GM23338 (cell line): Measurements from ENCODE around the gene OTUD1. TPM values are rescaled to one million over a fixed set of nuclear protein-coding genes. Genes with fewer than 3 reads are reported as not detected.

Source experiments
- ATAC-seq: fragments of 200-7000 bp; cut with Tn5 transposase; 3 replicates; pipeline ENCODE4 v1.9.1; 2020
- DNase-seq: peaks from one replicate; pipeline ENCODE4 v3.0.0-alpha.2; 2015; ENCODE audit warnings: low spot score
- H2AFZ ChIP-seq: fragments of 200-600 bp; sonication (generic); 2 replicates; pipeline ENCODE4 v1.8.0; 2016; ENCODE audit warnings: antibody characterized with exemption, mild to moderate bottlenecking, moderate library complexity
- H3F3A ChIP-seq: fragments of 200-600 bp; sonication (generic); replicated peaks from 2 replicates; pipeline ENCODE4 v1.8.0; 2017; ENCODE audit warnings: antibody characterized with exemption, mixed run types, low read depth
- H3K27ac ChIP-seq: fragments of 200-600 bp; sonication (generic); 2 replicates; pipeline ENCODE4 v1.6.1; 2016; ENCODE audit warnings: low read depth
- H3K27me3 ChIP-seq: fragments of 200-600 bp; sonication (generic); 2 replicates; pipeline ENCODE4 v1.8.0; 2016; ENCODE audit warnings: mild to moderate bottlenecking, mixed run types, moderate library complexity; ENCODE audit not compliant: insufficient read depth
- H3K36me3 ChIP-seq: fragments of 200-600 bp; sonication (generic); 2 replicates; pipeline ENCODE4 v1.8.0; 2016; ENCODE audit warnings: mild to moderate bottlenecking; ENCODE audit not compliant: insufficient read depth
- H3K4me1 ChIP-seq: fragments of 200-600 bp; sonication (generic); 2 replicates; pipeline ENCODE4 v1.8.0; 2016; ENCODE audit warnings: mild to moderate bottlenecking, moderate library complexity; ENCODE audit not compliant: insufficient read depth
- H3K4me2 ChIP-seq: fragments of 200-600 bp; sonication (generic); 2 replicates; pipeline ENCODE4 v1.7.1; 2017; ENCODE audit warnings: mixed run types
- H3K4me3 ChIP-seq: fragments of 200-600 bp; sonication (generic); 2 replicates; pipeline ENCODE4 v1.6.1; 2016; ENCODE audit warnings: mixed run types
- H3K79me2 ChIP-seq: fragments of 200-600 bp; sonication (generic); replicated peaks from 2 replicates; pipeline ENCODE4 v1.8.0; 2017; ENCODE audit warnings: mild to moderate bottlenecking; ENCODE audit not compliant: insufficient read depth
- H3K9me2 ChIP-seq: fragments of 200-600 bp; sonication (generic); 2 replicates; pipeline ENCODE4 v1.8.0; 2017; ENCODE audit not compliant: insufficient read depth
- H4K20me1 ChIP-seq: fragments of 200-600 bp; sonication (generic); replicated peaks from 2 replicates; pipeline ENCODE4 v1.8.0; 2017; ENCODE audit warnings: mild to moderate bottlenecking; ENCODE audit not compliant: insufficient read depth
- H3K27ac Mint-ChIP-seq: 2 replicates; pipeline ENCODE4 v1.8.0; 2020; ENCODE audit warnings: inconsistent platforms, mild to moderate bottlenecking, moderate library complexity, mixed read lengths
- H3K27me3 Mint-ChIP-seq: 3 replicates; pipeline ENCODE4 v1.8.0; 2022; ENCODE audit warnings: low read depth, mild to moderate bottlenecking, moderate library complexity, mixed read lengths, inconsistent platforms; ENCODE audit not compliant: insufficient read depth, poor library complexity
- H3K36me3 Mint-ChIP-seq: 3 replicates; pipeline ENCODE4 v1.8.0; 2021; ENCODE audit warnings: low read depth, mild to moderate bottlenecking, inconsistent platforms, moderate library complexity, mixed read lengths
- H3K4me1 Mint-ChIP-seq: 3 replicates; pipeline ENCODE4 v1.8.0; 2020; ENCODE audit warnings: mild to moderate bottlenecking, inconsistent platforms, mixed read lengths
- H3K4me3 Mint-ChIP-seq: 3 replicates; pipeline ENCODE4 v1.8.0; 2021; ENCODE audit warnings: moderate library complexity, mild to moderate bottlenecking, inconsistent platforms, mixed read lengths
- H3K9me3 Mint-ChIP-seq: 3 replicates; pipeline ENCODE4 v1.8.0; 2020; ENCODE audit warnings: moderate library complexity, mild to moderate bottlenecking, inconsistent platforms, mixed read lengths
- EZH2 ChIP-seq: fragments of 200-600 bp; sonication (generic); IDR thresholded peaks from one replicate; pipeline ENCODE4 v1.8.0; 2017; ENCODE audit warnings: antibody characterized with exemption, mild to moderate bottlenecking, low read depth; ENCODE audit not compliant: unreplicated experiment
- EZH2phosphoT487 ChIP-seq: fragments of 200-600 bp; sonication (generic); IDR thresholded peaks from one replicate; pipeline ENCODE4 v1.8.1; 2018; ENCODE audit warnings: antibody characterized with exemption; ENCODE audit not compliant: unreplicated experiment
- POLR2AphosphoS5 ChIP-seq: IDR thresholded peaks from 2 replicates; pipeline ENCODE4 v1.6.1; 2016; ENCODE audit warnings: antibody characterized with exemption, low read depth
- ZNF331 ChIP-seq: fragments of 250-450 bp; sonication (Bioruptor Pico); IDR thresholded peaks from 2 replicates; pipeline ENCODE4 v1.5.0; 2020; ENCODE audit warnings: low read depth, mild to moderate bottlenecking, moderate library complexity
- ZNF462 ChIP-seq: fragments of 250-450 bp; sonication (Bioruptor Pico); IDR thresholded peaks from 2 replicates; pipeline ENCODE4 v1.5.0; 2020; ENCODE audit warnings: mild to moderate bottlenecking, moderate library complexity
- polyA plus RNA-seq: library from polyadenylated mRNA; unstranded; fragments of >200 nt; fragmentation: Nextera tagmentation; extraction: Ambion mirVana; gene quantifications from 2 replicates; pipeline ENCODE4 v1.2.1, GENCODE V29; 2016
- total RNA-seq: library from RNA; depleted of rRNA; stranded (reverse); fragments of >200 nt; shearing (Covaris generic); gene quantifications from 2 replicates; pipeline ENCODE4 v1.2.3, GENCODE V29; 2014
- TF ChIP-seq, protein P1 (sequence below): IDR thresholded peaks from one replicate; pipeline ENCODE4 v1.6.1; 2018; ENCODE audit warnings: antibody characterized with exemption; ENCODE audit not compliant: unreplicated experiment

The OTUD1 gene
- total and polyA plus RNA-seq, 2 experiments from 2014 or later, result 2.5 to 8.3 TPM

DNA sequence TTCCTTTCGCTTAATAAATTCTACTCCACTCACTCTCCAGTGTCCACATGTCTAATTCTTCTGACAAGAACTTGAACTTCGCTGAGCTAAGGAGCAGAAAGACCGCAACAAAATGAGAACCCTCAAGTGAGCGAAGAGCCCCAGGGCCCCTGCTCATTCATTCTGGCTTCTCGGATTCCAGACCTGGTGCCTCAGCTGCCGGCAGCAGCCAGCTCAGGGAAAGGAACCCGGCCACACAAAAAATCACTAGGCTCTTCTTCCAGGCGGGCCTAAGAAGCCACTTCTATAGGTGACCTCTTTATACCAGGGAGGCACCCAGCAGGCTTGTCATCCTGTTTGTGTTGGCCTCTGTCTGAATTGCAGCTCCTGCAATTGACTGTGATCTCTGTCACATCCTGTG is 33.3 kb downstream of the OTUD1 start:
- Mint-ChIP-seq H3K4me3 (no peak overlapping the region), H3K4me1 (peaks cover 16% of the 10 kb centered on the region), H3K36me3 (no peaks in the 10 kb centered on the region), H3K27me3 (no peaks in the 10 kb centered on the region), H3K9me3 (no peaks in the 10 kb centered on the region; the same call in 2 of the 3 replicates), H3K27ac (no peak overlapping the region)
- Histone ChIP-seq H3K36me3 (no peaks in the 10 kb centered on the region), H3K4me1 (0 out of 2 replicates have a peak, but pooled peaks cover 4% of the 10 kb centered on the region), H3K9me2 (no peaks in the 10 kb centered on the region), H3K4me3 (no peak overlapping the region), H3F3A (no peaks in the 10 kb centered on the region), H2AFZ (peak overlapping the region; percentile 18; the same call in 1 of the 2 replicates), H3K27me3 (no peaks in the 10 kb centered on the region), H3K27ac (no peak overlapping the region), H4K20me1 (no peaks in the 10 kb centered on the region), H3K79me2 (no peaks in the 10 kb centered on the region), H3K4me2 (peak overlapping the region; percentile 48; the same call in 1 of the 2 replicates)
- DNase-seq (peak; percentile 7), ATAC-seq (peak; percentile 49)
- TF ChIP-seq EZH2 (no peak), ZNF331 (no peak), POLR2AphosphoS5 (no peak), EZH2phosphoT487 (no peak), ZNF462 (CRISPR knock-in tag) (no peak)
- TF ChIP-seq, protein P1, sequence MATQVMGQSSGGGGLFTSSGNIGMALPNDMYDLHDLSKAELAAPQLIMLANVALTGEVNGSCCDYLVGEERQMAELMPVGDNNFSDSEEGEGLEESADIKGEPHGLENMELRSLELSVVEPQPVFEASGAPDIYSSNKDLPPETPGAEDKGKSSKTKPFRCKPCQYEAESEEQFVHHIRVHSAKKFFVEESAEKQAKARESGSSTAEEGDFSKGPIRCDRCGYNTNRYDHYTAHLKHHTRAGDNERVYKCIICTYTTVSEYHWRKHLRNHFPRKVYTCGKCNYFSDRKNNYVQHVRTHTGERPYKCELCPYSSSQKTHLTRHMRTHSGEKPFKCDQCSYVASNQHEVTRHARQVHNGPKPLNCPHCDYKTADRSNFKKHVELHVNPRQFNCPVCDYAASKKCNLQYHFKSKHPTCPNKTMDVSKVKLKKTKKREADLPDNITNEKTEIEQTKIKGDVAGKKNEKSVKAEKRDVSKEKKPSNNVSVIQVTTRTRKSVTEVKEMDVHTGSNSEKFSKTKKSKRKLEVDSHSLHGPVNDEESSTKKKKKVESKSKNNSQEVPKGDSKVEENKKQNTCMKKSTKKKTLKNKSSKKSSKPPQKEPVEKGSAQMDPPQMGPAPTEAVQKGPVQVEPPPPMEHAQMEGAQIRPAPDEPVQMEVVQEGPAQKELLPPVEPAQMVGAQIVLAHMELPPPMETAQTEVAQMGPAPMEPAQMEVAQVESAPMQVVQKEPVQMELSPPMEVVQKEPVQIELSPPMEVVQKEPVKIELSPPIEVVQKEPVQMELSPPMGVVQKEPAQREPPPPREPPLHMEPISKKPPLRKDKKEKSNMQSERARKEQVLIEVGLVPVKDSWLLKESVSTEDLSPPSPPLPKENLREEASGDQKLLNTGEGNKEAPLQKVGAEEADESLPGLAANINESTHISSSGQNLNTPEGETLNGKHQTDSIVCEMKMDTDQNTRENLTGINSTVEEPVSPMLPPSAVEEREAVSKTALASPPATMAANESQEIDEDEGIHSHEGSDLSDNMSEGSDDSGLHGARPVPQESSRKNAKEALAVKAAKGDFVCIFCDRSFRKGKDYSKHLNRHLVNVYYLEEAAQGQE, result no peak
